GM23338 (cell line): ENCODE results near the gene ATN1.

Source experiments
- EZH2 ChIP-seq: fragments of 200-600 bp; sonication (generic); IDR thresholded peaks from one replicate; pipeline ENCODE4 v1.8.0; 2017; ENCODE audit warnings: antibody characterized with exemption, mild to moderate bottlenecking, low read depth; ENCODE audit not compliant: unreplicated experiment
- EZH2phosphoT487 ChIP-seq: fragments of 200-600 bp; sonication (generic); IDR thresholded peaks from one replicate; pipeline ENCODE4 v1.8.1; 2018; ENCODE audit warnings: antibody characterized with exemption; ENCODE audit not compliant: unreplicated experiment
- TF ChIP-seq, protein P1 (sequence below), 2 experiments: fragments of 200-600 bp in 1 of 2; sonication (generic) in 1 of 2; conservative IDR thresholded peaks; 2 replicates each; pipeline versions ENCODE4 v1.5.1 to v1.6.1; 2016 to 2017; ENCODE audit warnings: antibody characterized with exemption in 2 of 2, low read depth in 2 of 2, mild to moderate bottlenecking in 2 of 2, moderate library complexity in 1 of 2

DNA sequence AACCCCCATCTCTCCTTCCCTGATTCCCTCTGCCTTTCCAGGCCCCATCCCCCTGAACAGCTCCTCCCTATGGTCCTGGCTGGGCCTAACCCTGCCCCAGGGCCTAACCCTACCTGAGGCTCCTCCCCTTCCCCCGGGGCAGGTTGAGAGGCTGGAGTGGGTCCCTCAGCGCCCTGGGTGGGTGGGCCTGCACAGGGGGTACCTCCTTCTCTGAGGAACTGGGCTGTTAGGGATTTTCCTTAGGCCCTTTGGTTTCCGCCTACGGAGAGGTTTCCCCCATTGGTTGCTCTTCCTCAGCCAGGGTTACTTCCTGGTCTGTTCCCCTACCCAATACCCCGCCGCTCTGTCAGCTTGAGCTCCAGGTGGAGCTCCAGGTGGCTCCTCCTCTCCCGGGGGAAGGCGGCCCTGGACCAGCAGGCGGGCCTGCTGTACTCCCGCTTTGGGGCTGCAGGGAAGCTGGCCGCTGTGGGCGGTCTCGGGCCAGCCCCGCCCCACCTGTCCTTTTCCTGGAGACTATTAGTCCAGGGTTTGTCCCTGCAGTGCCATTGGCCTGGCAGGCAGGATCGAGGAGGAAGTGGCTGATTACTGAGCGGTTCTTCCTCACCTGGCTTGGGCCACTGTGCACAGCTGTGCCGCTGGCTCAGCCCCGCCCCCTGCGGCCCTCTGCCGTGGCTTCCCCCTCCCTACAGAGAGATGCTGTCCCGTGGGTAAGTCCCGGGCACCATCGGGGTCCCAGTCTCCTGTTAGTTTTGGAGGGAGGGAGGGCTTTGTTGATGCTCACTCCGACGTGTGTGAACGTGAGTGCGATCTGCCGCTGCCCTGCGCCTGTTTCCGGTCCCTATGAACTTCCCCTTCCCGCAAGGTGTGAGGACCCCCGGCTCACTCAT is 18.5 kb downstream of the ATN1 start:
- TF ChIP-seq EZH2phosphoT487 (no peak), EZH2 (no peak)
- TF ChIP-seq, protein P1, sequence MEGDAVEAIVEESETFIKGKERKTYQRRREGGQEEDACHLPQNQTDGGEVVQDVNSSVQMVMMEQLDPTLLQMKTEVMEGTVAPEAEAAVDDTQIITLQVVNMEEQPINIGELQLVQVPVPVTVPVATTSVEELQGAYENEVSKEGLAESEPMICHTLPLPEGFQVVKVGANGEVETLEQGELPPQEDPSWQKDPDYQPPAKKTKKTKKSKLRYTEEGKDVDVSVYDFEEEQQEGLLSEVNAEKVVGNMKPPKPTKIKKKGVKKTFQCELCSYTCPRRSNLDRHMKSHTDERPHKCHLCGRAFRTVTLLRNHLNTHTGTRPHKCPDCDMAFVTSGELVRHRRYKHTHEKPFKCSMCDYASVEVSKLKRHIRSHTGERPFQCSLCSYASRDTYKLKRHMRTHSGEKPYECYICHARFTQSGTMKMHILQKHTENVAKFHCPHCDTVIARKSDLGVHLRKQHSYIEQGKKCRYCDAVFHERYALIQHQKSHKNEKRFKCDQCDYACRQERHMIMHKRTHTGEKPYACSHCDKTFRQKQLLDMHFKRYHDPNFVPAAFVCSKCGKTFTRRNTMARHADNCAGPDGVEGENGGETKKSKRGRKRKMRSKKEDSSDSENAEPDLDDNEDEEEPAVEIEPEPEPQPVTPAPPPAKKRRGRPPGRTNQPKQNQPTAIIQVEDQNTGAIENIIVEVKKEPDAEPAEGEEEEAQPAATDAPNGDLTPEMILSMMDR (conservative IDR thresholded peaks at IDR 0.05; ENCODE audit: low read depth in 2 of 2) = peak in 1 of 2 experiments; percentile 7; a peak in 1 of 4 replicates
